CD4-positive, alpha-beta T cell treated with Interleukin-10 for 1 hour (primary cell): ENCODE data around the gene RBBP5.
"Not testable (repeated sequence)": the region's sequence is repeated elsewhere in the genome, so short reads cannot be mapped to it uniquely, and the experiment has no call there.

ENCODE experiments used
- DNase-seq: peaks from one replicate; pipeline ENCODE4 v3.0.0-alpha.2; 2020

RBBP5 gene

DNA sequence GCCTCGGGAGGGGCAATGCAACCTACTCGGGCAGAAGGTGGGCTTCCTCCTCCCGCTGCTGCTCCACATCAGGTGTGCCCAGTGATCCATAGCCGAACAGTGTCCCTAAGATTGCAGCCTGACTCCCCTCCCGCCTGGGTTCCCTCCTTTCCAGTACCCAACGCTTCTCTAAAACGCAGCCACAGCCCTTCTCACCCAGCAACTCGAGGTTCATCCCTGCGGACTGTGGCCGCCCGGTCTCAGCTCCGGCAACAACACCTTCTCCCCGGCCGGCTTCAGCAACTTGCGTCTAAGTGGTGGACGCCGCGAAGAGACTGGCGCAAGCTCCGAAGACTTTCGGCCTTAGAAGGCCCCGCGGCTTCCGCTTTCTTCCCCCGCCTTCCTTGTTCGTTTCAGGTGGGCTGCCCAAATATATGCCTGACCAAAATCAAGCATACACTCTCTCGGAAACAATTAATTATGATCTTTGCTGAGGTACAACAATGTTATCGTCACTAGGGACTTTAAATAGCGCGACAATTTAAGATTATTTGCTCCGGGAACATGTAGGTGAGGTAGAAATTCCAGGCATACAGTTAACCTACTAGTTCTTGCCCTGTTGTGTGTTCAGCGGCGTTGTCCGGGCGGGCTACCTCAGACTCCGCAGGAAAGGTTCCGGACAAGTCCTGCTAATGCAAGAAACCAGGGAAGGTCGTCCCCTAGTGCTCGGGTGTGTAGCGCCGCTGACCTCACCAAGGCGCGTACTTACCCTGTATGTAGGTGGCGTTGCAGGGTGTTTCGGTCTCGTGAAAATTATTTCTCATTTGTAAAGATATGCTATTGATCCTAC is at the start of gene RBBP5:
RBBP5 (minus strand) TSS at position 319 of the 829 bp plus-strand sequence; CDS start at position 214, 105 bp downstream.
- DNase-seq, result peak; percentile 96

DNA sequence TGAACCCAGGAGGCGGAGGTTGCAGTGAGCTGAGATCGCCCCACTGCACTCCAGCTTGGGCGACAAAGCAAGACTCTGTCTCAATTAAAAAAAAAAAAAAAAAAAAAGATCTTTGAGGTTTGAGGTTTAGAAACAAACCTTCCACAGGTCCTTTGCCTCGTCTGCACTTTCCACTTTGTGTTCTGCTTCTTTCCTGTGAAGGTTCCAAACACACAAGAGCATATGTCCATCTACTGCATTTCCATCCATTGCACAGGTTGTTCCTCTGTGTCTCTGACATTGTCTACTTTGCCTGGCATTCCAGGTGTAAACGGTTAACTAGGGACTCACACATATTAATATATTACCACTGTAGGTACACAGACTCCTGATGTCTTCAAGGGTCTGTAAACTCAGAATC is 49.6 kb upstream of the RBBP5 start:
- peak; percentile 30 for DNase-seq

- DNase-seq, result no peak
Measured at GRCh38 chr1:205170532-205171269, 48.9 kb upstream of the RBBP5 start.

DNA sequence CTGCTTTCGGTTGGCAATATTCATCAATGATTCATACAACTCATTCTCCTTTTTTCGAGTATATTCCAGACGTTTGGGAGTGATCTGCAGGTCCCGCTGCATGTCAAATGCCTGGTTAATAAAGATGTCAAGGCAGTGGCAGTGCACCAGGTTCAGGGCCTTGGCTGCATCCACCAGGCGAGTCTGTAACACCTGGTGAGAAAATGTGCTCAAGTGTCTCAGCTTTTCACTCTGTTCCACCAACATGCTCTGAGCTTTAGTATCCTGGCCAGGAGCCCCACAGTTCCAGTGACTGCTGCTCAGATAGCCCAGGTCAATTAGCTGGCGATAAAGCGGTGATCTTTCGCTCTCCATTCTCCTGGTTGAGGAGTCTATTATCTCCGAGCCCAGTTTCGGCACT is 47.5 kb upstream of the RBBP5 start:
- no peak for DNase-seq

DNA sequence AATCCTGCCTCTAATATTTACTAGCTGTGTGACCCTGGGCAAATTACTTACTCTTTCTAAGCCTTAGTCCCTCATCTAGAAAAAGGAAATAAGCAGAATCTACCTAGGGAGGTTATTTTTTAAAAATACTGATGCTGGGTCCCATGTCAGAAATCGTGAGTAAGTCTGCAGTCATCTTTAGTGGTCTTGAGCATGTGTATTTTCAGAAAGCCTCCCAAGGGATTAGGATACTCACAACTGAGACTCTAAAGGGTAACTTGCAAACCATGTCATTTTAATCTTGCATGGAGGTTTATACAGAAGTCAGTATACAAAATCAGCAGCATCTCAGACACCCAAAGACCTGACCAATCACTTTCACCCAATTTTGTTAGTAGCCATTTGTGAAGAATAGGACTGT is 46.5 kb upstream of the RBBP5 start:
- DNase-seq, result no peak

- DNase-seq, result no peak
Measured at GRCh38 chr1:205162301-205162700, 40.5 kb upstream of the RBBP5 start.

DNA sequence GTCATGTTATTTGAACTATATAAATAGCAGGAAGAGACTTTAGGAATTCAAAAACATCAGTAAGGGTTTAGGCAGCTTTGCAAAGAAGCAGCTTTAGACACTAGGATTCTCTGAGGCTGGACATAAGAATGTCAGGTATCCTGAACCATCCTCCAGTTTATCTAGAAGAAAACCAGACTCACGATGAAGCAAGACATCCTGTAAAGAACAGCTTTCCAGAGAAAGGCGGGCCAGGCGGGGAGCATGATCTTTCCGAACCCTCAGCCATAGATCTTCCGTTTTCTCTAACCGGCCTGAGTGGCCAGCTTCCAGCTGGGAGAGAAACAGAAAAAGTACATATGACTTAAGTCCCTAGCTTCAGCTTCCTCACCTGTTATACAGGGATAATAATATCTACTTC is 39.3 kb upstream of the RBBP5 start:
- DNase-seq, result no peak

- no peak for DNase-seq
Measured at GRCh38 chr1:205158048-205158616, 36.4 kb upstream of the RBBP5 start.

GRCh38 chr1:205155665-205156377 is 34.0 kb upstream of the RBBP5 start:
- not testable (repeated sequence) for DNase-seq

DNA sequence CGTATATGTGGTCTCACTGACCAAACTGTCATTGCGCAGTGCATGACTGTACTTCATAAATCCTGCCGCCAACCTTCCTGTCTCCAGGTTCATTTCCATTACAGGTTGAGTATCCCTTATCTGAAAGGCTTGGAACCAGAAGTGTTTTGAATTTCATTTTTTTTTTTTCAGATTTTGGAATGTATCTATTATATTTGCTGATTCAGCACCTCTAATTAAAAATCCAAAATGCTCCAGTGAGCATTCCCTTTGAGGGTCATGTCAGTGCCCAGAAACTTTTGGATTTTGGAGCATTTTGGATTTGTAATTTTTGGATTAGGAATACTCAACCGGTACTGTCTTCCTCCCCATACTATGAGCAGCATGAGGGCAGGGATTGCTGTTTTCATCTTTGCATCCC is 30.7 kb upstream of the RBBP5 start:
- no peak for DNase-seq

DNA sequence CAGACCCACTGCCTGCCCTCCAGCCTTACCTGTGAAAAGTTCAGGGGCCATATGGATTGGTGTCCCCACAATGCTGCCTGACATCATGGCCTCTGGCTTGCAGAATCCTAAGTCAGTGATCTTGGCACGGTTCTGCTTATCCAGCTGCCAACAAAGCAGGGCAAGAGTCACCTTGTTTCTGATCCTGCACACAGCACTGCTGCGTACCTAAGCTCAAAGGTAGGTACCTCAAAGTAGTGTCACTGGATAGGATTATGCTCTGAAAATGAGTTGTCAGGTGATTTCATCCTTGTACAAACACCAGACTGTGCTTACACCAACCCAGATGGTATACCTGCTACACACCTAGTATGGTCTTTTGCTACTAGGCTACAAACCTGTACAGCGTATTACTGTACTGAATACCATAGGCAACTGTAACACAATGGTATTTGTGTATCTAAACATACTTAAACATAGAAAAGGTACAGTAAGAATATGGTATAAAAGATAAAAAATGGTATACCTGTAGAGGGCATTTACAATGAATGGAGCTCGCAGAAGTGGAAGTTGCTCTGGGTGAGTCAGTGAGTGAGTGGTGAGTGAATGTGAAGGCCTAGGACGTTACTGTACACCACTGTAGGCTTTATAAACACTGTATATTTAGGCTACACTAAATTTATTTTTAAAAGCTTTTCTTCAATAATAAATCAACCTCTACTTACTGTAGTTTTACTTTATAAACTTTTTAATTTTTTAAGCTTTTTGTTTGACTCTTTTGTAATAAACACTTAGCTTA is 29.1 kb upstream of the RBBP5 start:
- no peak for DNase-seq

- DNase-seq, result no peak
Measured at GRCh38 chr1:205147191-205147835, 25.5 kb upstream of the RBBP5 start.

DNA sequence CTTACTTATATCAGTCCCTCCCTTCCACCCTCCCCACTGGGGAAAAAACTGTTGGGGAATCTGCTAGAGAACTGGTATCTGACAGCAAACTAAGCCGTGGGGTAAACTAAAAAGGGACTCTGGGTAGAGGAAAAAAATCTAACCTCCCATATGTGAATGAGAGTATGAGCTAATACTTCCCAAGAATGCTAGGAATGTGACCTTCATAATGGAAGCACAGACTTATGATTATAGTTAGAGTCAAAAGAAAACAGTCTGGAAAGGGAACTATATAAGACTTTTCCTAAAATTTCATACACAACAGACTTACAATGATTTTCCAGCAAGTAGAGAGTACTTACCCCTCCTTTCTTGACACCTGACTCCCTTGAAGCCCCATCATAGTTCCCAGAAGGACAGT is 23.0 kb upstream of the RBBP5 start:
- DNase-seq, result no peak

- DNase-seq, result no peak
Measured at GRCh38 chr1:205144046-205144720, 22.4 kb upstream of the RBBP5 start.

- DNase-seq, result no peak
Measured at GRCh38 chr1:205142102-205142469, 20.3 kb upstream of the RBBP5 start.

DNA sequence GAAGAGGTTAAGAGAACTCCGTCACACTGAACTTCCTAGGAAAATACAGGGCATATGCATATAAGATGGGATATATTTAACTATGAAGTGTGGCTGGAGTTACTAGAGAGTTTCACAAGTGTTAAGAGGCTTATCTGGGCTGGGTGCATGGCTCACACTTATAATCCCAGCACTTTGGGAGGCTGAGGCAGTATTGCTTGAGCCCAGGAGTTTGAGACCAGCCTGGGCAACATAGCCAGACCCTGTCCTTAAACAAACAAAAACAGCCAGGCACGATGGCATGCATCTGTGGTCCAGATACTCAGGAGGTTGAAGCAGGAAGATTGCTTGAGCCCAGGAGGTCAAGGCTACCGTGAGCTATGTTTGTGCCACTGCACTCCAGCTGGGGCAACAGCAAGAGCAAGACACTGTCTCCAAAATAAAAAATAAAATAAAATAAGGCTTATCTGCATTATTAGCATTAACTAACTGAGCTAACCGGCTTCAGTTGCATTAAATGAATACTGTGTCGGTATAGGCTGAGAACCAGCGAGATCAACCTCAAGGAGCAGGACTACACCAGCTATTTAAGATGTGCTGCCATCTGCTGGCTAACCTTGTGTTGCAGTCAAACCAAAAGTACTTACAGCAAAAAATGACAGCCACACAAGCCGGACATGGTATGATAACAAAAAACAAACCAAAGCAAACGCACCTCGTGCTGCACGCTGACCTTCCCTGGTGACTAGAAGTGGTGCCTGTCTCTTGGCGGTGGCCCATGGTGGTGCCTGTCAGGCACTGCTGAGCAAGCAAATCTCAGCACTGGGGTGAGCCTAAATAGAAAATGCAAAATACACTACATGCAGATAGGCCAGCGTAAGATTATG is 19.7 kb upstream of the RBBP5 start:
- DNase-seq, result peak; percentile 70

DNA sequence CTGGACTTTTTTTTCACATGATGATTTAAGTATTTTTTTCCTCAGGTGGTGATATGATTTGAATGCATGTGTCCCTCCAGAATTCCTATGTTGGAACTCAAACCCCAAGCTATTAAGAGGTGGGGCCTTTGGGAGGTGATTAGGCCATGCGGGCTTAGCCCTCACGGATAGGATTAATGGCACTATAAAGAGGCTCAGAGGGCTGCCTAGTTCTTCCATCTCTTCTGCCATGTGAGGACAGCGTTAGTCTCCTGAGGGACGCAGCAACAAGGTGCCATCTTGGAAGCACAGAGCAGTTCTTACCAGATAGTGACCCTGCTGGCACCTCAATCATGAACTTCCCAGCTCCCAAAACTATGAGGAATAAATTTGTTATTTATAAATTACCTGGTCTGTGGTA is 18.3 kb upstream of the RBBP5 start:
- no peak for DNase-seq

- no peak for DNase-seq
Measured at GRCh38 chr1:205137901-205138300, 16.1 kb upstream of the RBBP5 start.

DNA sequence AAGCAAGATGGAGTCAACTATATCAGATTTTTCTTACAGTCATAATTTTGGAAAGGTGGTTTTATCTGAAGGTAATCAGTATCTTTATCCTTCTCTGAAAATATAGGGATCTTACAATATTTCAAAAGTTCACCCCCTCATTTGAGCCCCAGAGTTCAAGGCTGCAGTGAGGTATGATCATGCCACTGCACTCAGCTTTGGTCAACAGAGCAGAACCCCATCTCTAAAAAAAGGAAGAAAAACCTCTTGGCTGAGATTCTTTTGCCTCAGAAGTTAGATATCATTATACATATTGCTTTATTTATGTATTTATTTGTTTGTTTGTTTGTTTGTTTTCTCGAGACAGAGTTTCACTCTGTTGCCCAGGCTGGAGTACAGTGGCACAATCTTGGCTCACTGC is 11.5 kb upstream of the RBBP5 start:
- DNase-seq, result no peak

- DNase-seq, result no peak
Measured at GRCh38 chr1:205129447-205130029, 7.8 kb upstream of the RBBP5 start.
